ENCODE measurements around the gene RENBP.
A peak's percentile ranks its signal among the peaks of the same experiment; 100 is the strongest.

RENBP gene

DNA sequence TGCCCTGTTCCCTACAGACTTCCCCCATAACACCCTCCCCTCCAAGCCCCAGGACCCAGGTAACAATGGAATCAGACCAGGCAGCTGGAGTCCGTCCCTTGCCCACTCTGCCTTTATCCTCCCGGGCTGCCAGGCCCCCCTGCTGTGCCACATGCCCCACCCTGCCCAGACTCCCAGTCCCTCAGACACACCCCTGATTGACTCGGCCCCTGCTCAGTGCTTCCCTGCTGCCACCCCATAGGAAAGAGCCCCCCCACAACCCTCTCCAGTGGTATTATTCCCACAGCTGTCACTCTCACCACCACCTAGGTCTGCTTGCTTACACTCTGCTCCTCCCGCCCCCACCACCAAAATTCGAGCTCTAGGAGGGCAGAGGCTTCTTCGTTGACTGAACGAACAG is 4.9 kb downstream of the RENBP start:
- Mint-ChIP-seq H3K4me1 (peaks cover 6% of the 10 kb centered on the region), H3K27ac (no peak overlapping the region), H3K27me3 (no peaks in the 10 kb centered on the region), H3K9me3 (no peaks in the 10 kb centered on the region), H3K36me3 (no peaks in the 10 kb centered on the region), H3K4me3 (peak overlapping the region; percentile 32)
- DNase-seq (ENCODE audit: low spot score in 2 of 2) (no peak), ATAC-seq (ENCODE audit: low read depth) (no peak)

DNA sequence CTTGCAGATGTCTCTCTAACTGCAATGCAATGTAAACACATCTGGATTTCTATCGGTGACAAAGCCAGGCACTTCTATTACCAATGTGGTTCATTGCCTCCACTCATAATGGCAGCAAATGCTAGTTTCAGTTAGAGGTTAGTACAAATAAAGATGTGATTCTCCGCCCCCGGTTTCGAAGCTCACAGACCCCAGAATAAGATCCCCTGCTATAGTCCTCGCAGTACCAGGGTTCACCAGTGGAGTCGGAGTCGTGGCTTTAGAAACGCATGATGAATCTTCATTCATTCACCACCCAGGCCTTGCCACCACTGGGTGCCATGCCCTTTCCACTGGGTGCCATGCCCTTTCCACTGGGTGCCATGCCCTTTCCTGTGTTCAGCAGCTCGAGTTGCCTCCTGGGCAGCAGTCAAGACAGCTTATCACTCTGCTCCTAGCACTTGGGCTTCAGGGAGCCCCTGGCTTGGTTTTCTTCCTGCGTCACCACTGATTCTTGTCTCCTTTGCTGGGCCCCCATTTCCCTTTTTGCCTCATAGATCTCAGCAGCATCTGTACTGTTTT is 6.1 kb downstream of the RENBP start:
- Mint-ChIP-seq H3K9me3 (no peaks in the 10 kb centered on the region), H3K27ac (no peak overlapping the region), H3K36me3 (no peaks in the 10 kb centered on the region), H3K4me3 (no peak overlapping the region), H3K4me1 (peaks cover 6% of the 10 kb centered on the region), H3K27me3 (no peaks in the 10 kb centered on the region)
- ATAC-seq (ENCODE audit: low read depth): no peak
- no peak for DNase-seq (ENCODE audit: low spot score in 2 of 2)

DNA sequence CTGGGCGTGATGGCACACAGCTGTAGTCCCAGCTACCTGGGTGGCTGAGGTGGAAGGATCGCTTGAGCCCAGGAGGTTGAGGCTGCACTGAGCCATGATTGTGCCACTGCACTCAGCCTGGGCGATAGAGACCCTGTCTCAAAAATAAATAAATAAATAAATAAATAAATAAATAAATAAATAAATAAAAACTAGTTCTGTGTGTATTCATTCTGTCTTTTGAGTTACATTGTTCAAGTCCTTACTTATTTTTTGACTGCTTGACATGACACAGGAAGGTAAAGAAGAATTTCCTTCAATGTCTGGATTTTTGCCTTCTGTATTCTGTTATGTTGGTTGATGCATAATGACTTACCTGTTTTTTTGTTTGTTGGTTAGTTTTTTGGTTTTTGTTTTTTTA is 7.4 kb downstream of the RENBP start:
- Mint-ChIP-seq H3K27ac (no peak overlapping the region), H3K36me3 (peaks cover 1% of the 10 kb centered on the region), H3K4me3 (no peak overlapping the region), H3K9me3 (no peaks in the 10 kb centered on the region), H3K4me1 (peaks cover 6% of the 10 kb centered on the region), H3K27me3 (no peaks in the 10 kb centered on the region)
- ATAC-seq (ENCODE audit: low read depth): no peak
- no peak for DNase-seq (ENCODE audit: low spot score in 2 of 2)

DNA sequence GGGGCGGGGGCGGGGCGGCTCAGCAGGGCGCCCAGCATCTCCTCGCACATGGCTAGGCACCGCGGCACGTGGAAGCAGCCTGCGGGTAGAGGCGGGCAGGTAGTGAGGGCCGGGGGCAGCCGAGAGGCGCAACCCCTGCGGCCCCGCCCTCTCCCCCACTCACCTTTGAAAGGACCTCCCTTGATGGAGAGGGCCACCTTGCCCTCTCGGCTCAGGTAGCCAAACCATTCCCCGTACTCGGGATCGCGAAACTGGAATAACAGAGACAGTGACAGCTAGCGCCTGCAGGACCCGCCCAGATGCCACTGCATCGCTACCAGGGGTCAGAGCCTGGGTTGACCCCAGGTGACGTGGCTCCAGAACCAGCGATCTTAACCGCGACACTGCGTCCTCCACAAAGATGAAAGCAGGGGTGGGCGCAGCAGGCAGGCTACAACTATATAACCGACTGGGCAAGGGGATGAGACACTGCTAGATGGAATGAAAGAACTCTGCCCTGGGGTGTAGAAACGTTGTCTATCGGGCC is 9.1 kb downstream of the RENBP start:
- Mint-ChIP-seq H3K36me3 (peaks cover 7% of the 10 kb centered on the region), H3K27ac (no peak overlapping the region)
- ATAC-seq (ENCODE audit: low read depth): peak; percentile 11

DNA sequence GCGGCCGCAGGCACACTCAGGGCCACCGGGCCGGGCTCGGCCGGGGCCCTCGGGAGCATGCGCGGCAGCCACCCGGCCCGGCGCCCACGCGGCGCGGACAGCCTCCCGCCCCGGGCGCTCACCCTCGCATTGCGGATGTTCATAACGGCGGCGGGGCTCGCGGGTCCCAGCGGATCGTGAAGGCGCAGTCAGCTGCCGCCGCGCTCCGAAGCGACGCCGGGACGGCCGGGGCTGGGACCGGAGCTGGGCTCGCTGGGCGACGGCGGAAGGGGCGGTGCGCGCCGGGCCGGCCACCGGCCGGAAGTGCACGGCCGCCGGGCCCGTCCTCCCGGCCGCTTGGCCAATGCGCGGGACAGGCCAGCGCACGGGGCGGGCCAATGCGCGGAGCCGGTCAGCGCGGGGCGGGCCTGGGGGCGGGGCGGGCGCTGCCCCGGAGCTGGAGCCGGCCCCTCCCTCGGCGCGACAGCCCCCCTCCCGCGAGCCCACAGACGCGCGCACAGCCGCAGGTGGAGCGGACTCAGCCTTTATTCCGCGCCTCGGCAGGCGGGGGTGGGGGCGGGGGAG is 9.6 kb downstream of the RENBP start, which contains the start of gene NAA10:
NAA10 (minus strand) TSS at position 276 of the 564 bp plus-strand sequence; CDS start at position 143, 133 bp downstream.
- peak; percentile 21 to 35 for DNase-seq (ENCODE audit: low spot score in 2 of 2)
- Mint-ChIP-seq H3K27me3 (no peaks in the 10 kb centered on the region), H3K36me3 (peaks cover 7% of the 10 kb centered on the region), H3K4me1 (peaks cover 9% of the 10 kb centered on the region), H3K9me3 (no peaks in the 10 kb centered on the region), H3K4me3 (peak within 1 kb of the TSS; percentile 82), H3K27ac (no peak within 1 kb of the TSS)
- peak; percentile 76 for ATAC-seq (ENCODE audit: low read depth)

More for the DNA sequence above, 9.1 kb downstream of the RENBP start:
- no peak for DNase-seq (ENCODE audit: low spot score in 2 of 2)
- Mint-ChIP-seq H3K27me3 (no peaks in the 10 kb centered on the region), H3K4me3 (peak overlapping the region; percentile 68), H3K9me3 (no peaks in the 10 kb centered on the region), H3K4me1 (peaks cover 9% of the 10 kb centered on the region)

DNA sequence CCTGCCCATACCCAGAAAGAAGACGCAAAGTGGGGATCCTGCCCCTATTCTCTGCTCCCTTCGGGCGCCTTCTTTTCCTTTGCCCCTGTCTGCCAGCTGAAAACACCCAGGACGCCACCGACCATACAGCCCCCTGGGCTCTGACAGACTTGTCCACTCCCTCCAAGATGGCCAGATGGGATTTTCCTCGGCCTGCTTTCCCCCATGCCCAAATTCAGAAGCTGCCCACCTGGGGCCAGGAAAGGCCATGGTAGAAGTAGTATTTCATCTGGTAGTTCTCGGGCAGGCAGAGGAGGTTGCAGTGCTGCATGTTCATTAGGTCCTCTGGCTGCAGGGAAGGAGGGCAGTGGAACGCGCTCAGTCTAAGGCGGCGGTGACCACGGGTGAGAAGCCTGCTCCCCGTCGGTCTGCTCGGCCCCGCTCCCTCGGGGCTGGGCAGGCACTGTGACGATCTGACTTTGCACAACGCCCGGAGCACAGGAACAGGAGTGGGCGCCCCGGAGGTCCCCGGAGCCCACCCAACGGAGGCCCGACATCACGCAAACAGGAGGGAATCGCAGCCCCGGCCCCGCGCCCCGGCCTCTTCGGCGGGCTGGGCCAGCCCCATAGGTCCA is 10.2 kb downstream of the RENBP start:
- peak overlapping the region; percentile 82 for H3K4me3 Mint-ChIP-seq
- no peaks in the 10 kb centered on the region for H3K27me3 Mint-ChIP-seq
- DNase-seq (ENCODE audit: low spot score in 2 of 2): no peak
- H3K9me3 Mint-ChIP-seq: no peaks in the 10 kb centered on the region
- no peak overlapping the region for H3K27ac Mint-ChIP-seq
- H3K4me1 Mint-ChIP-seq: peaks cover 9% of the 10 kb centered on the region
- peaks cover 9% of the 10 kb centered on the region for H3K36me3 Mint-ChIP-seq
- peak; percentile 11 for ATAC-seq (ENCODE audit: low read depth)

DNA sequence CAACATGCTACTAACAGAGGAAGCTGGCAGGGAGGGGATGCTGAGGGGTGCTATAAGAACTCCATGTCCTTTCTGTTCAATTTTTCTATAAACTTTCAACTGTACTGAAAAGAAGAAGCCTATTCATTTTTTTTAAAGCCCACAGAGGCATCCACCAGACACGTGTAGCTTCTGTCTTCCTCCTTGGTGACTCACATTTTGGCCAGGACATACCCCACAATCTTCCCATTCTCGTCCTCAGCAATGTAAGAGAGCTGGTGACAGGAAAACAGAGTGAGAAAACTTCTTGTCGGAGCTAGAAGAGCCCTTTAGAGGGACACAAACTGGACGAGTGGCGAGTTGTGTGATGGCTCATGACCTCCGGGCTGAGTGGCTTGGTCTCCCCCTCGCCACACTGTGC is 10.7 kb downstream of the RENBP start:
- DNase-seq (ENCODE audit: low spot score in 2 of 2): no peak
- Mint-ChIP-seq H3K9me3 (no peaks in the 10 kb centered on the region), H3K27me3 (no peaks in the 10 kb centered on the region), H3K4me1 (peaks cover 11% of the 10 kb centered on the region), H3K27ac (no peak overlapping the region), H3K4me3 (peak overlapping the region; percentile 82), H3K36me3 (peaks cover 9% of the 10 kb centered on the region)
- no peak for ATAC-seq (ENCODE audit: low read depth)

DNA sequence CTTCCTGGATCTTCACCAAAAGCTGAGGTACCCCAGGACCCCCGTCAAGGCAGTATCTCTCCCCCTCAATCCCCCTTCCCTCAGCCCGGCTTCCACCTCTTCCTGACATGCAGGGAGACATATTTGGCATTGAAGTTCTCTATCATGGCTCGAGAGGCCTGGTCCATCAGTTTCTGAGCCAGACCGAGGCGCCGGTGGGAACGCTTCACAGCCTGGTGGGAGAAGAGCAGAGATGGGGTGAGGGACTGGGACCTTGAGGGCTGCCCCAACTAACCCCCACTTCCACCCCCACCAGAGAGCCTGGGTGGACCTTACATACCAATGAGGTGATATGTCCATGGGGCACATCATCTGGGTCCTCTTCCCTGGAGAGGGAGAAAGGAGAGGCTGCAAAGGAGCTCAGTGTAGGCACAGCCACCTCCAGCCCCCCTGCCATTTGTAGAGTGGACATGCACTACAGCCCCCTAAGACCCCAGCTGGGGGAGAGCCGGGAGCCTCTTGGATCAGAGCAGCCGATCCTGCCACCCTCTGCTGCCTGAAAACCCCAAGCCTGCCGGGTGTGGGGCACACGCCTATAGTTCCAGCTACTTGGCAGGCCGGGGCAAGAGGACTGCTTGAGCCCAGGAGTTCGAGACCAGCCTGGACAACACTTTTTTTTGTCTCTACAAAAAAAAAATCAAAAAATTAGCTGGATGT is 12.1 kb downstream of the RENBP start:
- Mint-ChIP-seq H3K4me3 (no peak overlapping the region), H3K27me3 (no peaks in the 10 kb centered on the region), H3K4me1 (peaks cover 14% of the 10 kb centered on the region), H3K9me3 (no peaks in the 10 kb centered on the region), H3K36me3 (peaks cover 9% of the 10 kb centered on the region), H3K27ac (no peak overlapping the region)
- no peak for ATAC-seq (ENCODE audit: low read depth)
- no peak for DNase-seq (ENCODE audit: low spot score in 2 of 2)

DNA sequence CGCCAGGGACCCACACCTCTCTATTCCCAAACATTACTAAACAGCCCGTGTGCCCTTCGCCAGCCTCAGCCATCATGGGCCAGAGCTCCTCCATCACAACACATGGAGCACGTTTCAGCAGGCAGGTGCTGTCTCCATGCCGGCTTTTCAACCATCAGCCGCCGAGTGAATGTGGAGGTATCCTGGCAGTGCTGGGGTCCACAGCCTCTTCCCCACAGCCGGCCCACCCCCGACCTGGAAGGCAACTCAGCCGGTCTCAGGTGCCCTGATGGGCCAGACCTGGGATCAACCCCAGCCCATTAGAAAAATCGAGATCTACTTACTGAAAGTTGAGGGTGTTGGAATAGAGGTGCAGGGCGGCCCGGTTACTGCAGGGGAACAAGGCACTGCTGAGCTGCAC is 12.7 kb downstream of the RENBP start:
- ATAC-seq (ENCODE audit: low read depth) (no peak), DNase-seq (ENCODE audit: low spot score in 2 of 2) (no peak)
- Mint-ChIP-seq H3K4me3 (no peak overlapping the region), H3K9me3 (no peaks in the 10 kb centered on the region), H3K36me3 (peaks cover 9% of the 10 kb centered on the region), H3K27ac (no peak overlapping the region), H3K4me1 (peaks cover 14% of the 10 kb centered on the region), H3K27me3 (no peaks in the 10 kb centered on the region)

DNA sequence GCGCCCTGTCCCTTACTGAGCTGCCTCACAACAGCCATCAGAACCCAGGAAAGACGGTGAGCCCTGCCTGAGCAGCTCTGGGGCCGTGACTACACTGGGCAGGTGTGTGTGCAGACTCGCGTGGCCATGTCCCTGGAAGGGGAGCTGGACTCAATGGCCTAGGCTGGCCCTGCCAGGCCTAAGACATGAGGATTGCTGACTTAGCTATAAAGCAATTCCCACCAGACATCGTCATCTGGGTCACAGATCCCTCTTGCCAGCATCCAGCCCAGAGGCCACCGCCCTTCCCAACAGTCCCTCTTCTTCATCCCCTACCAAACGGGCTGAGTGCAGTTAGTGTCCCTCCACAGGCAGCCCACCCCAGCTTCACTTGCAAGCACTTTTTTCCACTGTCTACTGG is 13.3 kb downstream of the RENBP start:
- H3K36me3 Mint-ChIP-seq: peaks cover 9% of the 10 kb centered on the region
- H3K4me1 Mint-ChIP-seq: peaks cover 11% of the 10 kb centered on the region
- no peaks in the 10 kb centered on the region for H3K27me3 Mint-ChIP-seq
- no peaks in the 10 kb centered on the region for H3K9me3 Mint-ChIP-seq
- DNase-seq (ENCODE audit: low spot score in 2 of 2) (no peak), ATAC-seq (ENCODE audit: low read depth) (no peak)
- no peak overlapping the region for H3K4me3 Mint-ChIP-seq
- H3K27ac Mint-ChIP-seq: no peak overlapping the region

DNA sequence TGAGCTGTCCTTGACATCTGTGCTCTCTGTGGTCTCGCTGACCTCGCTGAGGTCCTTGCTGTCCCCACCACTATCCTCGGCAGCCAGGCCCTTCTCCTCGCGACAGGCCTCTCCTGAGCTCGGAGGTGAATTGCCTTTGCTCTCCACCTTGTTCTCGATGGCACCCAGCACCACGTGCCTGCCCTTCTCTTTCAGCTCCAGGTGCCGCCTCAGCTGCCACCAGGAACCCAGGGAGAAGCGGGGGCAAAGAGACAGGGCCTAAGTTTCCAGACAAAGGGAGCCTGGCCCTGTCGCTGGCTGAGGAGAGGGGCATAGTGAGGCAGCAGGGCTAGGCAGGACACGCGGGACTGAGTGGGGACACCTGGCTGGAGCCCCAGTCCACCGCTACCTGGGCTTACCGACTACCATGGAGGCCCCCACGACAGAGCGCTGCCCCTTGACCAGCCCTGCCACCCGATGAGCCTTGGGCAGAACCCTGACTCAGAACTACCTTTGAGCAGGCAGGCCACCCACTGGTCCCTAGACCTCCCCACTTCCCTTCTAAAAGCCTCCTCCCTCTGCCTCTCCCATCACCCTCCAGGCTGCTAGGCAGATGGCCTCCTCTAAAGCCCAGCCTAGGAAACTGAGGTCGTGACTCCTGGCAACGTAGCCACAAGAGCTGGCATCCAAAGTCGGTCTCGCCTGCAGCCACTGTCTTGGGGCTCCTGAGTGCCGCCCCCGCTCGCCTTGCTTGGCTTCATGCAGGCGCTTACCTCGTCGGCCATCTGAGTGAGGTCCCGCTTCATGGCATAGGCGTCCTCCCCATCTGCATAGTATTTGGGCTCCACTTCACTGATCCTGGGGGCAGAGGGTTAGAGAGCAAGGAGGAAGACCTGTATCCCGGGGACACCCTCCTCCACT is 14.2 kb downstream of the RENBP start:
- Mint-ChIP-seq H3K27me3 (no peaks in the 10 kb centered on the region), H3K36me3 (peaks cover 10% of the 10 kb centered on the region), H3K4me3 (no peak overlapping the region), H3K4me1 (peaks cover 14% of the 10 kb centered on the region), H3K27ac (no peak overlapping the region), H3K9me3 (no peaks in the 10 kb centered on the region)
- DNase-seq (ENCODE audit: low spot score in 2 of 2) (no peak), ATAC-seq (ENCODE audit: low read depth) (no peak)

DNA sequence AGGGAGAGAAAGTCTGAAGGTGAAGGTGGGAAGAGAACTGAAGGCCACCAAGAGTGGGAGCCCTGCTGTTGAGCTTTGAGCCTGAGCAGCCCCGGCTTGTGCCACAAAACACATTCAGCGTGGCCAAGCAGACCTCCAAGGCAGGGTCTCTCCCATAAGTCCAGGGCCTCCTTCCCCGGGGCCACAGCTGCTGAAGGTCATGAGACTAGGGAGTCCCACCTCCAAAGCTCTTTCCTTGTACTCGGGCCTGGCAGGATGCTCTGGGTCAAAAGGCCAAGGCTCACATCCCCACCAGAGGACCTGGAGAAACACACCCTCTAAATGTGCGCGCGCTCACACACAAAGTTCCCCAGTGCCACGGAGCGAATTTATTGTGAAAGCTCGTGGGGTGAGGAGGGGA is 14.9 kb downstream of the RENBP start:
- Mint-ChIP-seq H3K27me3 (no peaks in the 10 kb centered on the region), H3K27ac (no peak overlapping the region), H3K9me3 (no peaks in the 10 kb centered on the region), H3K36me3 (peaks cover 10% of the 10 kb centered on the region), H3K4me1 (peaks cover 14% of the 10 kb centered on the region), H3K4me3 (no peak overlapping the region)
- DNase-seq (ENCODE audit: low spot score in 2 of 2) (no peak), ATAC-seq (ENCODE audit: low read depth) (no peak)

DNA sequence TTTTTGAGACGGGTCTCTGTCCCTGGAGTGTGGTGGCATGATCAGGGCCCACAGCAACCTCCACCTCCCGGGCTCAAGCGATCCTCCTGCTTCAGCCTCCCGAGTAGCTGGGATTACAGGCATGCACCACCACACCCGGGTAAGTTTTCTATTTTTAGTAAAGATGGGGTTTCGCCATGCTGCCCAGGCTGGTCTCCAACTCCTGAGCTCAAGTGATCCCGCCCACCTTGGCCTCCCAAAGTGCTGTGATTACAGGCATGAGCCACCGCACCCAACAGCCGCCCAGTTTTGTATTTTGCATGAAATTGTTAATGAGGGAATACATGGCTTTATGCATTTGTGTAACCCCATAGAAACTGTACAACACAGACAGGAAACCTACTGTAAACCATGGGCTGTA is 15.6 kb downstream of the RENBP start:
- H3K27ac Mint-ChIP-seq: peak overlapping the region; percentile 96

More for the DNA sequence above, 15.6 kb downstream of the RENBP start:
- H3K4me3 Mint-ChIP-seq: peak overlapping the region; percentile 93
- no peaks in the 10 kb centered on the region for H3K9me3 Mint-ChIP-seq
- DNase-seq (ENCODE audit: low spot score in 2 of 2): no peak
- no peak for ATAC-seq (ENCODE audit: low read depth)
- peaks cover 18% of the 10 kb centered on the region for H3K4me1 Mint-ChIP-seq
- peaks cover 10% of the 10 kb centered on the region for H3K36me3 Mint-ChIP-seq
- no peaks in the 10 kb centered on the region for H3K27me3 Mint-ChIP-seq
